Adrenal gland (tissue), 12 donors: ENCODE results near the gene ABHD11. TPM values are rescaled to one million over a fixed set of nuclear protein-coding genes. Genes with fewer than 3 reads are reported as not detected.

Source experiments
- DNase-seq, 7 donors: peaks; one replicate each; pipeline ENCODE4 v3.0.0-alpha.2; 2019 to 2020
- H3K27ac ChIP-seq, 5 donors: fragments of 200-600 bp; sonication (generic) in 4 of 5; 1 replicate in 3 of 5; 2 replicates in 2 of 5; pipeline versions ENCODE4 v1.5.1 to v1.8.0; 2016 to 2020; ENCODE audit warnings: mild to moderate bottlenecking in 1 of 5
- H3K27me3 ChIP-seq: fragments of 200-600 bp; 2 replicates; pipeline ENCODE4 v1.8.0; 2021
- H3K36me3 ChIP-seq, 2 donors: fragments of 200-600 bp; replicated peaks in 1 of 2; 1 replicate in 1 of 2; 2 replicates in 1 of 2; pipeline versions ENCODE4 v1.5.1 to v1.8.0; 2018 to 2022
- H3K4me1 ChIP-seq, 2 donors: fragments of 200-600 bp; replicated peaks in 1 of 2; 1 replicate in 1 of 2; 2 replicates in 1 of 2; pipeline versions ENCODE4 v1.5.1 to v1.8.0; 2018 to 2021
- H3K4me3 ChIP-seq, 4 donors: fragments of 200-600 bp; sonication (generic) in 3 of 4; one replicate each; pipeline ENCODE4 v1.5.1; 2016 to 2018
- H3K9me3 ChIP-seq, 3 donors: fragments of 200-600 bp; sonication (generic) in 1 of 3; replicated peaks in 1 of 3; 1 replicate in 2 of 3; 2 replicates in 1 of 3; pipeline versions ENCODE4 v1.5.1 to v1.8.0; 2016 to 2021
- POLR2A ChIP-seq, 2 donors: fragments of 450-650 bp; IDR thresholded peaks; one replicate each; pipeline ENCODE4 v1.6.1; 2017; ENCODE audit warnings: antibody characterized with exemption in 2 of 2, mild to moderate bottlenecking in 2 of 2, moderate library complexity in 1 of 2
- WGBS, 4 donors: extraction: QIAGEN DNeasy Blood & Tissue Kit in 2 of 4; methylation state at CpG; one replicate each; pipeline versions ENCODE4 v1.1.5 to v1.1.7; 2013 to 2017; 5-methylcytosine and 5-hydroxymethylcytosine counted together
- intact Hi-C, 2 donors: fragments of 100-400 bp; cut with DNase I; formaldehyde crosslinking; loops; one replicate each; pipeline versions ENCODE4 v1.14.1 to v1.15.0; 2022 to 2023
- polyA plus RNA-seq, 3 donors: library from polyadenylated mRNA; stranded (reverse); fragments of 200-250 nt in 2 of 3; fragments of 350-450 nt in 1 of 3; fragmentation: Illumina TruSeq in 1 of 3; extraction: RNeasy Lipid Tissue Mini Kit (QIAGEN cat#74804) in 1 of 3; gene quantifications; one replicate each; pipeline ENCODE4 v1.2.3, GENCODE V29; 2013 to 2014
- total RNA-seq, 9 donors: library from RNA; depleted of rRNA in 4 of 9; stranded (reverse); fragments of >200 nt in 4 of 9; fragments of 120-200 nt in 1 of 9; fragmentation: NEBNext Ultra II Directional in 1 of 9; extraction: Animal tissue kit (Norgen Biotek cat#: 25700) in 1 of 9; gene quantifications; one replicate each; pipeline versions ENCODE4 v1.1.0 to v1.2.4, GENCODE V29; 2013 to 2023
- TF ChIP-seq, protein P1 (sequence below), 6 experiments: fragments of 450-650 bp in 4 of 6; fragments of 200-600 bp in 2 of 6; sonication (generic) in 1 of 6; IDR thresholded peaks; 1 replicate in 5 of 6; 2 replicates in 1 of 6; pipeline versions ENCODE4 v1.5.1 to v1.8.0; 2016 to 2021; ENCODE audit warnings: antibody characterized with exemption in 6 of 6, mild to moderate bottlenecking in 2 of 6, moderate library complexity in 1 of 6
- donor health status: healthy with polysubstance abuse.
- donor health status: Bipolar disorder and iron deficiency.
- donor health status: DM: yes; HTN: yes; CAD: no.
- donor health status: DM: no; HTN: no; CAD: no.
- donor health status: DM: no; HTN: no; CAD: no.
- donor health status: DM: yes; HTN: yes; CAD: no.

Gene ABHD11
- total and polyA plus RNA-seq, 12 donors: 13.0 to 41.6 (median 18.4) TPM

DNA sequence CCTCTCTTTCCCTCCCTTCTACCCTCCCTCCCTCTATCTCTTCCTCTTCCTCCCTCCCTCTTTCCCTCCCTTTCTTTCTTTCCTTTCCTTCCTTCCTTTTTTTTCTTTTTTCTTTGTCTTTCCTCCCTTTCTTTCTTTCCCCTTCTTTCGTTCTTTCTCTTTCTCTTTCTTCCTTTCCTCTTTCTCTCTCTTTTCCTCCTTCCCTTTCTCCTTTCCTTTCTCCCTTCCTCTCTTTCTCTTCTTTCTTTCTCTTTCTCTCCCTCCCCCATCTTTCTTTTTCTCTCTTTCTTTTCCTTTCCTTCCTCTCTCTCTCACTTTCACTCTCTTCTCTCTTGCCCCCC lies 24.0 kb upstream of the ABHD11 start:
- Histone ChIP-seq H3K36me3 (no peaks in the 10 kb centered on the region), H3K9me3 (no peaks in the 10 kb centered on the region), H3K27ac (no peak overlapping the region), H3K4me1 (no peaks in the 10 kb centered on the region), H3K27me3 (no peaks in the 10 kb centered on the region), H3K4me3 (no peak overlapping the region)
- no peak for DNase-seq
- no peak for TF ChIP-seq POLR2A (IDR thresholded peaks at IDR 0.05)
- TF ChIP-seq, protein P1, sequence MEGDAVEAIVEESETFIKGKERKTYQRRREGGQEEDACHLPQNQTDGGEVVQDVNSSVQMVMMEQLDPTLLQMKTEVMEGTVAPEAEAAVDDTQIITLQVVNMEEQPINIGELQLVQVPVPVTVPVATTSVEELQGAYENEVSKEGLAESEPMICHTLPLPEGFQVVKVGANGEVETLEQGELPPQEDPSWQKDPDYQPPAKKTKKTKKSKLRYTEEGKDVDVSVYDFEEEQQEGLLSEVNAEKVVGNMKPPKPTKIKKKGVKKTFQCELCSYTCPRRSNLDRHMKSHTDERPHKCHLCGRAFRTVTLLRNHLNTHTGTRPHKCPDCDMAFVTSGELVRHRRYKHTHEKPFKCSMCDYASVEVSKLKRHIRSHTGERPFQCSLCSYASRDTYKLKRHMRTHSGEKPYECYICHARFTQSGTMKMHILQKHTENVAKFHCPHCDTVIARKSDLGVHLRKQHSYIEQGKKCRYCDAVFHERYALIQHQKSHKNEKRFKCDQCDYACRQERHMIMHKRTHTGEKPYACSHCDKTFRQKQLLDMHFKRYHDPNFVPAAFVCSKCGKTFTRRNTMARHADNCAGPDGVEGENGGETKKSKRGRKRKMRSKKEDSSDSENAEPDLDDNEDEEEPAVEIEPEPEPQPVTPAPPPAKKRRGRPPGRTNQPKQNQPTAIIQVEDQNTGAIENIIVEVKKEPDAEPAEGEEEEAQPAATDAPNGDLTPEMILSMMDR (IDR thresholded peaks at IDR 0.05): no peak
- 68 to 76% (median 71%) methylated on average over 1 of the region's 1 CpG for WGBS, 4 donors
- intact Hi-C loops: no loop called here

DNA sequence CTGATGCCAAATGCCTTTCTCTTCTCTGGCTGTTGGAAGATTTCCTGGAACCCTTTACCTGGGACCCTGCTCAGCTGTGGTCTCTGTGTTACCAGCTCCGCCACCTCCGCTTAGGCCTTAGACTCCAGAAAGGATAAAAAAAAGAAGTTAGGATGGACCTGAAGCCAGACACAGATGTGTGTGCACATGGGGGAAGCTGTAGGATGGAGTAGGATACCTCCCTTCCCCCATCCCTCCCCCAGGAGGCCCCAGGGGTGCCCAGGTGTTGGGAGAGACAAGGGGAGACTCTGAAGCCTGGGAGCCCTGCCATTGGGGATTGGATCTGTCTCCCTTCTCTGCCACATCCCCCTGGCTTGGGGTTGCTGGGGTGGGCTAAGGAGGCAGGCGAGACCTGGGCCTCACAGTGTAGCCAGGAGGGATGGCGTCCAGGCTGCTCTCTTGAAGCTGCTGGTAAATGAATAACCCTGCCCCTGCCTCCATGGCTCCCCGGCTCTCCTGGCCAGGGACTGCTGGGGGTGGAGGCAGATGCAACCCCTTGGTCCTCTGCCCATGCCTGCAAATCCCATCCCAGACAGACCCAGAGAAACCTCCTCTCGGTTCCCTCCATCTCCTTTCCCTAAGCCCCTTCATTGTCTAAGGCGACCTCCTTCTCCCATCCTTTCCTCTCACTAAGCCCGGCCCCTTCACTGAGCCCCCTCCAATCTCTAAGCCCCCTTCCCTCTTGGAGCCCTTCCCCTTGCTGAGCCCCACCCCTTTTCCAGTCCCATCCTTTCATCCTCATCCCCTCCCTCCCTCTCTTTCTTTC lies 23.5 kb upstream of the ABHD11 start:
- Histone ChIP-seq H3K4me1 (no peaks in the 10 kb centered on the region), H3K27ac (no peak overlapping the region), H3K36me3 (no peaks in the 10 kb centered on the region), H3K27me3 (no peaks in the 10 kb centered on the region), H3K9me3 (no peaks in the 10 kb centered on the region), H3K4me3 (no peak overlapping the region)
- intact Hi-C loops: no loop called here
- no peak for DNase-seq
- 64 to 74% (median 71%) methylated on average over 6 to 8 of the region's 8 CpGs for WGBS, 4 donors
- TF ChIP-seq, protein P1 (IDR thresholded peaks at IDR 0.05): no peak
- no peak for TF ChIP-seq POLR2A (IDR thresholded peaks at IDR 0.05)

DNA sequence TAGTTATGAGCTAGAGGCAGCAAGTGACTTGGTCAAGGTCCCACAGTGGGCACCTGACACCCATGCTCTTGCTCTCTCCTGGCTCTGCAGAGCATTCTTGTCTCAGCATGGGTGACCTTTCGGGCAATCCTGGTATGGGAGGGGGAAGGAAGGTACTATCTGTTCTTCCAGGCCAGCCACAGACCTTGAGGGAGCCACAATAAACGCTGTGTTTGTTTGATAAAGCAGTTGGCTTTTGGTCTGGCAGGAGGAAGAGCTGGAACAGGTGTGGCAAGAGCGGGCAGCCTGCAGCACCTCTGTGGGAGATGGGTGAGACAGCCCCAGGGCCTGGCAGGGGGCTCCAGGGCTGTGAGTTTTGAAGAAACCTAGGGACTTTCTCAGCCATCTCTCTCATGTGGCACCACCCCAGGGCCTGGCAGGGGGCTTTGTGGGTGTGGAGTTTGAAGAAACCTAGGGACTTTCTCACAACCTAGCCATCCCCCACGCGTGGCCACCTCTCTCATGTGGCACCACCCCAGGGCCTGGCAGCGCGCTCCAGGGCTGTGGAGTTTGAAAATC lies 20.1 kb upstream of the ABHD11 start:
- Histone ChIP-seq H3K36me3 (no peaks in the 10 kb centered on the region), H3K27ac (no peak overlapping the region), H3K9me3 (no peaks in the 10 kb centered on the region), H3K4me3 (no peak overlapping the region), H3K27me3 (no peaks in the 10 kb centered on the region), H3K4me1 (no peaks in the 10 kb centered on the region)
- DNase-seq: no peak
- WGBS, 4 donors: 73 to 87% (median 80%) methylated on average over 5 to 7 of the region's 7 CpGs
- intact Hi-C loops: no loop called here
- TF ChIP-seq, protein P1 (IDR thresholded peaks at IDR 0.05): no peak
- no peak for TF ChIP-seq POLR2A (IDR thresholded peaks at IDR 0.05)

DNA sequence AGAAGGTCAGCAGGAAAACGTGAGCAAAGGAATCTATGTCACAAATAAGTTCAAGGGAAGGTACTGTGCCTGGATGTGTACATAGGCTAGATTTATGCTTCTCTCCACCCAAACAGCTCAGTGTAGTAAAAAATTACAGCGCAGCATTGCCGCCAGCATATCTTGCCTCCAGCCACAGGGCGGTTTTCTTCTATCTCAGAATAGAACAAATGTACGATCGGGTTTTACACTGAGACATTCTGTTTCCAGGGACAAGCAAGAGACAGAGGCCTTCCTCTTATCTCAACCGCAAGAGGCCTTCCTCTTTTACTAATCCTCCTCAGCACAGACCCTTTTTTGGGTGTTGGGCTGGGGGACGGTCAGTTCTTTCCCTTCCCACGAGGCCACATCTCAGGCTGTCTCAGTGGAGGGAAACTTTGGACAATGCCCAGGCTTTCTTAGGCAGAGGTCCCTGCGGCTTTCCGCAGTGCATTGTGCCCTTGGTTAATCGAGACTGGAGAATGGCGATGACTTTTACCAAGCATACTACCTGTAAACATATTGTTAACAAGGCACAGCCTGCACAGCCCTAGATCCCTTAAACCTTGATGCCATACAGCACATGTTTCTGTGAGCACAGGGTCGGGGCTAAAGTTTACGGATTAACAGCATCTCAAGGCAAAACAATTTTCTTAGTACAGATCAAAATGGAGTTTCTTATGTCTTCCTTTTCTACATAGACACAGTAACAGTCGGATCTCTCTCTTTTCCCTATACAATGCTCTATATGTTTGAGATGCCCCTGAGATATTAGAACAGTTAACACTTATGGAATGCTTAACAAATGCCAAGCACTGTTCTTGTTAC lies 11.6 kb upstream of the ABHD11 start:
- no peaks in the 10 kb centered on the region for H3K4me1 ChIP-seq
- no peak for DNase-seq
- H3K27ac ChIP-seq: no peak overlapping the region
- WGBS, 4 donors: 74 to 81% (median 79%) methylated on average over 16 of the region's 16 CpGs
- H3K9me3 ChIP-seq: no peaks in the 10 kb centered on the region
- no peaks in the 10 kb centered on the region for H3K27me3 ChIP-seq
- TF ChIP-seq, protein P1 (IDR thresholded peaks at IDR 0.05): no peak
- no peak for TF ChIP-seq POLR2A (IDR thresholded peaks at IDR 0.05)
- H3K4me3 ChIP-seq: no peak overlapping the region
- intact Hi-C loops: no loop called here
- no peaks in the 10 kb centered on the region for H3K36me3 ChIP-seq
